Measurements from ENCODE around the gene ITPR2. TPM values are rescaled to one million over a fixed set of nuclear protein-coding genes. Genes with fewer than 3 reads are reported as not detected.

The ITPR2 gene
- polyA plus RNA-seq, 1 of the 3 experiments (the other 2 are of a cell fraction): 2.3 TPM

DNA sequence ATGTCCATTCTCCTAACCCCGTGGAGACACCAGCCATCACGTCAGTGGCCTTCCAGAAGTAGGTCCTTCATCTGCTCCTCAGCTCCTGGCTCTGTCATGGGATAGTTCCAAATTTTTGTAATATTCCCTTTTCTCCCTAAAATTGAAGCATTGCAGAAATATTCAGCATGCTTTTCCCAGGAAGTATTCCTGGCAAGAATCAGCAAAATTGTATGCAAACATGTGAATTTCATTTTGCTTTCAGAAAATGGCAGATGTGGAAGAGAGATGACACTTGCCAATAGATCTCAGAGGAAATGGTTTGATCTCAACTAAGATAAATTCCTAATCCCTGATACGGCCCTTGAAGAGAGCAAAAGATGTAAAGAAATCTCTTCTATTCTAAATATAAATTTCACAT is 298.9 kb downstream of the ITPR2 start:
- Histone ChIP-seq H4K20me1 (ENCODE audit: insufficient read depth) (no peaks in the 10 kb centered on the region), H3K27me3 (ENCODE audit: insufficient read depth) (no peaks in the 10 kb centered on the region), H3K4me1 (ENCODE audit: control insufficient read depth in 1 of 2, insufficient read depth in 2 of 2, low read depth in 1 of 2, low read length in 1 of 2) (no peaks in the 10 kb centered on the region; a peak in 1 of 4 replicates), H3K36me3 (replicated peaks in 1 of 2; ENCODE audit: control insufficient read depth in 1 of 2, insufficient read depth in 2 of 2, low read length in 1 of 2) (no peaks in the 10 kb centered on the region), H3K4me2 (no peak overlapping the region), H3F3A (replicated peaks; ENCODE audit: insufficient read depth) (no peaks in the 10 kb centered on the region), H3K9me2 (no peaks in the 10 kb centered on the region), H2AFZ (ENCODE audit: low read depth) (no peak overlapping the region), H3K4me3 (ENCODE audit: low read depth in 2 of 2, low read length in 1 of 2) (no peak overlapping the region), H3K9me3 (no peaks in the 10 kb centered on the region), H3K9ac (no peak overlapping the region), H3K79me2 (ENCODE audit: insufficient read depth) (no peaks in the 10 kb centered on the region), H3K27ac (ENCODE audit: low read depth in 2 of 2, low read length in 1 of 2) (no peak overlapping the region)
- ChIA-PET CTCF (no interaction called here), POLR2A (no interaction called here)
- WGBS (ENCODE audit: low lambda C conversion rate): 88% methylated on average over 3 of the region's 3 CpGs
- TF ChIP-seq GATA2 (CRISPR knock-in tag; IDR thresholded peaks at IDR 0.05) (no peak), USF1 (IDR thresholded peaks at IDR 0.05; ENCODE audit: borderline replicate concordance, low read depth) (no peak), FOSL2 (IDR thresholded peaks at IDR 0.05; ENCODE audit: borderline replicate concordance, low read depth) (no peak), SMC3 (IDR thresholded peaks at IDR 0.05; ENCODE audit: low read depth, low read length) (no peak), RAD21 (IDR thresholded peaks at IDR 0.05; ENCODE audit: low read length) (no peak), FOXJ3 (CRISPR knock-in tag; IDR thresholded peaks at IDR 0.05) (no peak), CHD2 (IDR thresholded peaks at IDR 0.05; ENCODE audit: low read length, partially characterized antibody) (no peak), EP300 (IDR thresholded peaks at IDR 0.05; ENCODE audit: borderline replicate concordance in 1 of 2, low read depth in 1 of 2, low read length in 1 of 2) (no peak), ZBTB33 (IDR thresholded peaks at IDR 0.05; ENCODE audit: borderline replicate concordance, low read depth) (no peak), REST (IDR thresholded peaks at IDR 0.05; ENCODE audit: low read depth, low read length) (no peak), JUND (IDR thresholded peaks at IDR 0.05) (no peak), YY1 (IDR thresholded peaks at IDR 0.05; ENCODE audit: low read depth) (no peak), IRF3 (IDR thresholded peaks at IDR 0.05; ENCODE audit: low read depth, low read length) (no peak), MEF2A (IDR thresholded peaks at IDR 0.05; ENCODE audit: borderline replicate concordance, low read depth) (no peak), CTCF (IDR thresholded peaks at IDR 0.05) (no peak), TEAD4 (IDR thresholded peaks at IDR 0.05; ENCODE audit: borderline replicate concordance, insufficient read depth) (no peak), FOXM1 (IDR thresholded peaks at IDR 0.05; ENCODE audit: low read depth) (no peak), PBX3 (IDR thresholded peaks at IDR 0.05) (no peak), GABPA (IDR thresholded peaks at IDR 0.05; ENCODE audit: low read depth) (no peak)
- DNase-seq: no peak
